Breast epithelium (tissue), 3 donors: Measurements from ENCODE around the gene NPR2.

Experiments used
- POLR2A ChIP-seq: fragments of 450-650 bp; IDR thresholded peaks from one replicate; pipeline ENCODE4 v1.6.1; 2016; ENCODE audit warnings: antibody characterized with exemption, mild to moderate bottlenecking, moderate library complexity
- POLR2AphosphoS5 ChIP-seq, 3 donors: sonication (generic); formaldehyde crosslinking; IDR thresholded peaks; one replicate each; pipeline ENCODE4 v1.6.1; 2017; ENCODE audit warnings: antibody characterized with exemption in 3 of 3
- TF ChIP-seq, protein P1 (sequence below), 3 donors: fragments of 450-650 bp; IDR thresholded peaks; one replicate each; pipeline ENCODE4 v1.5.1; 2016 to 2017; ENCODE audit warnings: antibody characterized with exemption in 3 of 3, mild to moderate bottlenecking in 3 of 3, moderate library complexity in 3 of 3

DNA sequence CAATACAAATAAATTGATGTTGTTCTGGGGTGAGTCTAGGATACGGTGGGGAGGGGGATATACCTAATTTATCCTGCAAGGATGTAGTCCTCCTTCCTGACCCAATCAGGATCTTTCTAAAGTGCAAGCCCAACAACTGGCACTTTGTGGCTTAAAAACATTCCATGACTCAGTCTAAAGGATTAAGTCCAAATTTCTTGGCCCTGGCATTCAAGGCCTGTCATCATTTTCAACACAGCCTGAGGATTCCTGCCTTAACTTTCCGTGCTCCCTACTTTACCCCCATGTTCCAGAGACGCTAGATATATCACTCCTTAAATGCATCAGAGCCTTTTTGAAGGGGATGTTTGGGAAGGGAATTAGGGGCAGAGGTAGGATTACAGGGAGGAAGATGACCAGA, 36.1 kb downstream of the NPR2 start:
- TF ChIP-seq, protein P1, sequence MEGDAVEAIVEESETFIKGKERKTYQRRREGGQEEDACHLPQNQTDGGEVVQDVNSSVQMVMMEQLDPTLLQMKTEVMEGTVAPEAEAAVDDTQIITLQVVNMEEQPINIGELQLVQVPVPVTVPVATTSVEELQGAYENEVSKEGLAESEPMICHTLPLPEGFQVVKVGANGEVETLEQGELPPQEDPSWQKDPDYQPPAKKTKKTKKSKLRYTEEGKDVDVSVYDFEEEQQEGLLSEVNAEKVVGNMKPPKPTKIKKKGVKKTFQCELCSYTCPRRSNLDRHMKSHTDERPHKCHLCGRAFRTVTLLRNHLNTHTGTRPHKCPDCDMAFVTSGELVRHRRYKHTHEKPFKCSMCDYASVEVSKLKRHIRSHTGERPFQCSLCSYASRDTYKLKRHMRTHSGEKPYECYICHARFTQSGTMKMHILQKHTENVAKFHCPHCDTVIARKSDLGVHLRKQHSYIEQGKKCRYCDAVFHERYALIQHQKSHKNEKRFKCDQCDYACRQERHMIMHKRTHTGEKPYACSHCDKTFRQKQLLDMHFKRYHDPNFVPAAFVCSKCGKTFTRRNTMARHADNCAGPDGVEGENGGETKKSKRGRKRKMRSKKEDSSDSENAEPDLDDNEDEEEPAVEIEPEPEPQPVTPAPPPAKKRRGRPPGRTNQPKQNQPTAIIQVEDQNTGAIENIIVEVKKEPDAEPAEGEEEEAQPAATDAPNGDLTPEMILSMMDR (IDR thresholded peaks at IDR 0.05): no peak
- TF ChIP-seq POLR2AphosphoS5 (IDR thresholded peaks at IDR 0.05): no peak
- TF ChIP-seq POLR2A: no peak
